ENCODE measurements around the gene PSMB4.
"Not testable (repeated sequence)": the region's sequence is repeated elsewhere in the genome, so short reads cannot be mapped to it uniquely, and the experiment has no call there.

PSMB4 gene

GRCh38 chr1:151399324-151400171 lies at the start of gene PSMB4:
TSS of gene PSMB4 (plus strand) at chr1:151399573. CDS start at chr1:151399588, 15 bp downstream.
- DNase-seq = peak; percentile 56

- not testable (repeated sequence) for DNase-seq
Measured at GRCh38 chr1:151350323-151350722, 49.0 kb upstream of the PSMB4 start.

- peak; percentile 48 for DNase-seq
Measured at GRCh38 chr1:151352021-151352718, 47.2 kb upstream of the PSMB4 start.

GRCh38 chr1:151356696-151357095 lies 42.7 kb upstream of the PSMB4 start:
- no peak for DNase-seq

- DNase-seq = no peak
Measured at GRCh38 chr1:151361883-151362282, 37.5 kb upstream of the PSMB4 start.

- DNase-seq = no peak
Measured at GRCh38 chr1:151362308-151363155, 36.8 kb upstream of the PSMB4 start.

GRCh38 chr1:151364996-151365395 lies 34.4 kb upstream of the PSMB4 start:
- DNase-seq = no peak

GRCh38 chr1:151367658-151368392 lies 31.5 kb upstream of the PSMB4 start:
- no peak for DNase-seq

GRCh38 chr1:151368393-151369301 lies 30.7 kb upstream of the PSMB4 start:
- no peak for DNase-seq

- DNase-seq = no peak
Measured at GRCh38 chr1:151369302-151369610, 30.1 kb upstream of the PSMB4 start.

GRCh38 chr1:151369621-151370048 lies 29.7 kb upstream of the PSMB4 start:
- no peak for DNase-seq

GRCh38 chr1:151370211-151370911 lies 29.0 kb upstream of the PSMB4 start:
- no peak for DNase-seq

- DNase-seq = no peak
Measured at GRCh38 chr1:151371370-151372057, 27.9 kb upstream of the PSMB4 start.

GRCh38 chr1:151372058-151372934 lies 27.1 kb upstream of the PSMB4 start, which contains the start of gene SELENBP1:
TSS of gene SELENBP1 (minus strand) at chr1:151372705. CDS start at chr1:151372641, 64 bp downstream.
- no peak for DNase-seq

- DNase-seq = no peak
Measured at GRCh38 chr1:151373196-151373595, 26.2 kb upstream of the PSMB4 start.

- DNase-seq = no peak
Measured at GRCh38 chr1:151377150-151377884, 22.1 kb upstream of the PSMB4 start.

GRCh38 chr1:151384584-151384983 lies 14.8 kb upstream of the PSMB4 start:
- DNase-seq = no peak

- DNase-seq = no peak
Measured at GRCh38 chr1:151386002-151386401, 13.4 kb upstream of the PSMB4 start.

All from T1000 (cell line).